Ureter (tissue), 1 donor: ENCODE results near the gene AGPAT4. TPM values are rescaled to one million over a fixed set of nuclear protein-coding genes. Genes with fewer than 3 reads are reported as not detected.
"Not testable (repeated sequence)": the region's sequence is repeated elsewhere in the genome, so short reads cannot be mapped to it uniquely, and the experiment has no call there.

Source experiments
- DNase-seq: peaks from one replicate; pipeline ENCODE4 v3.0.0-alpha.2; 2020; ENCODE audit warnings: low spot score
- total RNA-seq: library from RNA; stranded (reverse); gene quantifications from one replicate; pipeline ENCODE4 v1.2.4, GENCODE V29; 2023
- donor health status: DM: yes; HTN: yes; CAD: no.

Gene AGPAT4
- total RNA-seq, 1 donor from 2014 or later: 20.2 TPM

DNA sequence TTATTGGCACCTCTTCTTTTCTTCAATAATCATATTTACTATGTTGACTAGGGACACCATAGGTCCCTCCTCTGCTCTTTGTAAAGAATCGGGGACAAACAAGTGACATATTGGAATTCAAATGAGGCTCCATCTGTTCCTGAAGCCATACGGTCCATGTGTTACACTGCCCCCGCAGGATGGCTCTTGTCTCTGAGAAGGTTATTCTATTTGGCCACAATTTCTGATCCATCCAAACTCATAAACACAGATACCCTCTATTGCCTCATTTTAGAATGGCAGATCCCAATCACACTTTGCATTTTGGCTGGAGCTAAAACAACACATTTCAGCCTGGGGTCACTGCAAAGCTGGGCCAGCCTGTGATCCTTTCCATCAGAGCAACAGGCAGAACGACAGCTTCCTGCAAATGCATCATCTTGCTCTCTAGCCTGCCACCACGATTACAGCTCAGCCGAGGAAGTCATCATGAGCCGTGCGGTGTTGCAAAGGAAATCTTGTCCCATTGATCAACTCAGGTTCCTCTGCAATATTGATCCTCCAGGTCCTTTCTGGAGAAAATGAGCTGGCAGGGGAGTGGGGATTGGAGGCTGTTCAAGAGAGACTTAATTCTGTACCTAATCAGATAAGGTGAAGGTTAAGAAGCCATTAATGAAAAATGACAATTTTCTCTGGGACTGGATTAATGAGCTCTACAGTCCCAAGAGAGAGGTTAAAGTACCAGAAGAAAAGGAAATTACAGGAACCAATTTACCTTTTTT is 73.1 kb downstream of the AGPAT4 start:
- no peak for DNase-seq

DNA sequence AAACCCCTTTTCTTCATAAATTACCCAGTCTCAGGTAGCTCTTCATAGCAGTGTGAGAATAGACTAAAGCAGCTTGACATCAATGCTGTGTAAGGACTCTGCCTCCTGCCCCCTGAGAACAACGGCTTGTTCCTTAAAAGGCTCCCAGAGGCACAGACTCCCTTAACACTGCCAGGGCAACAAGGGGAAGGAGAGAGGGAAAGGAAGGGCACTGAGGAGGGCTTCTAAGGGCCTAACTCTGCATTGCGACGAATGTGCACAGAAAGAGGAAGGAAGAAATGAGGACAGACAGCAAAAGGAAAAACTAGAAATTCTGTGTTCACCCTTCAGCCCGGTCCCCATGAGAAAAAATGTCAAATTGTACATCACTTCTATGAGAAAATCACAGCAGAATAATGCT is 74.0 kb downstream of the AGPAT4 start:
- DNase-seq: no peak

DNA sequence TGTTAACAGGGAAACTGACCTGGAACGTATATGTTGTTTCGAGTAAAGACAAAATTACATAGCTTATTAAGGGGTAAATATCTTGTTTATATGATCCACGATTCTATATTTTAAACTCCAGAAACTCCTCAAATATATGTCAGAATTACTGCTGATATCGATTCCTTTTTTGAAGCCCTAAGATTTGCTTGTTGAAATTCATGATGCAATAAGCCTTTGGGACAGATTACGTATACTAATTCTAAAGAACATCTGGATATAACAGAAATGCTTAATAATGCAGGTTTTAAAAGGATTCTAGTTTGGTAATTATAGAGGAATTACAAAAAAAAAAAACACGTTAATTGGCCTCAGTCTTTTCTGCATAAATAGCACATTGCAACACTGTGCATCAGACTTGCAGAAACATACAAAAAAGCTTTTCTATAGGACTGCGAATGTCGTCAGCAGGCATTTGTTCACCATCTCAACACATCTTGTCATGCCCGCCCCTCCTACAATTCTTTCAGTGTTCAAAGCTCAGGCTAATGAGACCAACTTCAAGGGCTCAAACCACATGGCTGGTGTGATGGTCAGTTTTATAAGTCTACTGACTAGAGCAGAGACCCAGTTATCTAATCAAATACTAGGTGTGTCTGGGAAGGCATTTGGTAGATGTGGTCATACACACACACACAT is 74.9 kb downstream of the AGPAT4 start:
- no peak for DNase-seq

DNA sequence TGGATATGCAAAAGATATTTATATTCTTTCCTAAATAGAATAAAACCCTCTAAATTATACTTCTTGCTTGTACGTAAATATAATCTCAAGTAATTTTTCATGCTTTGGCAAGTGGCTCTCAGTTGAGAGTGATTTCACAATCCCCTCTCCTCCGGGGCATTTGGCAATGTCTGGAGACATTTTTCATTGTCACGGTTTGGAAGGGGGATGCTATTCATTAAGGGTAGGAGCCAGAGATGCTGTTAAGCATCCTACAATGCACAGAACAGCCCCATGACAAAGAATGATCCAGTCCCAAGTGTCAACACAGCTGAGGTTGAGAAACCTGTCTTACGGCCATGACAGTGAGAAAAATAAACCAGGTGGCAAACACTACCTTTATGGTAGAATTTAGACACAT is 75.7 kb downstream of the AGPAT4 start:
- DNase-seq: no peak

DNA sequence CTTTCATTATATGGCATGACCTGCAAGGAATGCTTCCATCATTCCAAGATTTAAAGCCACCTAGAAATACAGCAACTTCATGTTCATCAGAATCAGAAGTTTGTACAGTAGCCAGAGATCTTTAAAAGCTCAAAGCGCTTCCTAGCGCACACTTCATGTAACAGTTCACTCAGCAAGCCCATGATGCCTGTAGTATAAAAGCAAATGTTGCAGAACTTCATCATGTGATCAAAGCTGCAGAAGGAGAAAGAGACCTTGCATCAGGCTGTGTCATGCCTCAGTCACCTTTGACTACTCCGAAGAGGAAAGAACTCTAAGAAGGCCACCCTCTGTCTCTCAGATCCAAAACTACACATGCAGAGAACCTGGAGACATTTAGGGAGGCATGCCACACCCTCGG is 78.5 kb downstream of the AGPAT4 start:
- DNase-seq: no peak

DNA sequence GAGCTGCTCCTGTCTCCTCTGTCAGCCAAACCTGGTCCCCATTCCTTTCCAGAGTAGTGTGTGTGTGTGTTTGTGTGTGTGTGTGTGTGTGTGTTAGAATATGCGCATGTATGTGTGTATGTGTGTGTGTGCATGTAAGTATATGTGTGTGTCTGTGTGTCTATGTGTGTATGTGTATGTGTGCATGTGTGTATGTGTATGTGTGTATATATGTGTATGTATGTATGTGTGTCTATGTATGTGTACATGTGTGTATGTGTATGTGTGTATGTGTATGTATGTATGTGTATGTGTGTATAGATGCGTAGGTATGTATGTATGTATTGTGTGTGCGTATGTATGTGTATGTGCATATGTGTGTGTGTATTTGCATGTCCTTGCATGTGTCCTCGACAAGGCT is 79.5 kb downstream of the AGPAT4 start:
- no peak for DNase-seq

DNA sequence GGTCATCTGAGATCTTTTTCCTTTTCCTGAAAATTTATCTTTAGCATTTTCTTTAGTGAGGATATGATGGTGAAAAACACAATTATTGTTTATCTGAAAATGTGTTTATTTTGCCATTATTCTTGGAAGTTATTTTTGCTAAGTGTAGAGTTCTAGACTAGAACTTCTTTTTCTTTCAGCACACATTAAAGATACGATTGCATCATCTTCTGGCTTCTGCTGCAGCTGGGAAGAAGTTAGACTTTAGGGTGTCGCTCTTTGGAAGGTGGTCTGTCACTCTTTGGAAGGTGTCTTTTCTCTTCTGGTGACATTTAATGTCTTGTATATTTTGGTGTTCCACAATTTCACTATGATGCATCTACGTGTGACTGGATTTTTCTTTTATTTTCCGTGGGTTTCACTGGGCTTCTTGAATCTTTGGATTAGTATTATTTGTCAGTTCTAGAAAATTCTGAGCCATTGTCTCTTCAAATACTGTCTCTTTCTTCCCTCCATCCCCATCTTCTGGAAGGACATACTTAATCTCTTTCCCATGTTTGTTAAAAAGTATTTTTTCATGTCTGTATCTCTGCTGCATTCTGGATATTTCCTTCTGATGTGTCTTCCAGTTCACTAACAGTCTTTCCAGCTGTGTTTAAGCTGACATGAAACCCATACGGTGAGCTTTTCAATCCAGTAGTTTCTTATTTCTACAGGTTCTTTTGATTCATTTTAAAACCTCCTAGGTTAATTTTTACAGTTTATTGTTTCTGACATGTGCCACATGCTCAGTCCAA is 81.0 kb downstream of the AGPAT4 start:
- no peak for DNase-seq

DNA sequence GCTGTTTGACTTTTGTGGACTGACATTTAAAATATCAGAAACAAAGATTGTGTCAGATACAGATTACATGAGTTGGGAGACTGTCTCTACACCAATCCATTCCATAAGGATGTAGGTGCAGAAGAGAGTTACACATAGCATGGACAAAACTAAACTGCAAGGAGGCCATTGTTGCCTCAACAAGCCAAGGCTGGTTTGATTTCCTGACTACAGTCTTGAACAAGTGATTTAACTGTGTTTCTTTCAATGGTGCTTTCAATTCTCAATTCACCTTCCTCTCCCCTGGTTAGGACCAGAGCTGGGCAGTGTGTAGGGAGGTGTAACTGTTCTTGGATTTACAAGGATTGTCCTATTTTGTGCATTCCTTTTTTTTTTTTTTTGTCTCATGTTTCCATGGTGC is 82.2 kb downstream of the AGPAT4 start:
- DNase-seq: no peak

DNA sequence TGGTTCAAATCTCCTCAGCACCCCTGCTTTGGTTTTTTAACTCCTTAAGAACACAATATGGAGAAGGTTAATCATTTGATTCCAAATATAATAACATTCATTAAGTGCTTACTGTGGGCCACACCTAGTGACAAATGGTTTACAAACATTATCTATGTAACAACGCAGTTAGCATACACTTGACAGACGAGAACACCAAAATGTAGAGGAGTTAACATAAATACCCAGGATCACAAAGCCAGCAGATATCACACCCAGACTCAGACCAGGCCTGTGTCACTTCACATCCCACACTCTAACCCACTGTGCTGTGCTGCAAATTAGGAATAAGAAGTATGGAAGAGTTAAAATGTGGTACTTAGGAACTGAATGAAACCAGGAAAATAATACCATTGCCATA is 82.9 kb downstream of the AGPAT4 start:
- no peak for DNase-seq

DNA sequence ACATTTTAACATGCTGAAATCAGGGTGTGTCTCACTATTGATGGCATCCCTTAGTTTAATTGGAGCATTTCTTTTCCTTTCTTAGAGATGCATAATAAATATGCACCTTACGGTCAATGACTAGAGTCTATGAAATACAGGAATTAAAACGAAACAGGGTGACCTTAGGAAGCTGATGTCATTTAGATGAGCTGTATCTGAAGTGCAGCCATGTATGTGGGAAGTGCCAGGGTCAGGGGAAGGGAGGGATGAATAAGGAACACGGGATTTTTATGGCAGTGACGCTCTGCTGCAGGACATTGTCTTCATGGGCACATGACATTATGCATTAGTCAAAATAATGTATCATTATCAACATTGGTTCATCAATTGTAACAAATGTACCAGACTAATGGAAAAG is 84.0 kb downstream of the AGPAT4 start:
- DNase-seq: no peak

DNA sequence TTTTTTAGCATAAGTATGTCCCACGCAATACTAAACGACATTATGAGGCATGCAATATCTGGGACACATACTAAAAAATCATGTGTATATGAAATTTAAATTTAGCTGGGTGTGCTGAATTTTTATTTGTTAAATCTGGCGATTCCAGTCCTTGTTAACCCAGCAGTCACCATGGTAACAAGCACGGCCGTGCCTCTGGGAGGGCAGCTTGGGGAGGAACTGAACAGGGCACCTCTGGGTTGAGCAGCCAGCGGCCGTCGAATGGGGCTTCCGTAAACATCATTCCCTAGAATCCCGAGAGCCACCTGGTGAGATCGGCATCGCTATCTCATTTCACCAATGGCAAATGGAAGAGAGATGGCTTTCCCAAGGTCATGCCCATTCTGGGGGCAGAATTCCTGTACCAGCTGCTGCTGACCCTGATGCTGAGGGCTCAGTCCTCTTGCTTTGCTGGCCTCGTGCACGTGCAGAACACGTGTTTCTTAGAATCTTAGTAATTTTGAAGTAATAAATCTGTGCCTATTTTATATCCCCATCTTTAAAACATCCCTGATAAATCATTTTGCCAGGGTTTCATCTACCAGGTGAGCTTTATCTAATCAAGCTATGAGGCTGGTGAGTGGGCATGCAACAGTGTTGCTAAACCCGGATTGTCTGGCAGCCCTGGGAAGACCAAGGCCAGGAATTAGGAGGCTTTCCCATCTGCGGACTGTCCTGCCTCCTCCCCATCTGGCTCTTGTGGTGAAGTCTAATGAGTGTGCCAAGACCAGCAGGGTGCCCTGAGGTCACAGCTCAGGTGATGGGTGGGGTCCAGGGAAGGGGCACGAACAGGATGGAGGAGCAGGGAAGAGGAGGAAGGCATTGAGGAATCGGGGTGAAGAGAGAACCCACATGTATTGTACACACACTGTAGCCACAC is 85.1 kb downstream of the AGPAT4 start:
- DNase-seq: no peak

DNA sequence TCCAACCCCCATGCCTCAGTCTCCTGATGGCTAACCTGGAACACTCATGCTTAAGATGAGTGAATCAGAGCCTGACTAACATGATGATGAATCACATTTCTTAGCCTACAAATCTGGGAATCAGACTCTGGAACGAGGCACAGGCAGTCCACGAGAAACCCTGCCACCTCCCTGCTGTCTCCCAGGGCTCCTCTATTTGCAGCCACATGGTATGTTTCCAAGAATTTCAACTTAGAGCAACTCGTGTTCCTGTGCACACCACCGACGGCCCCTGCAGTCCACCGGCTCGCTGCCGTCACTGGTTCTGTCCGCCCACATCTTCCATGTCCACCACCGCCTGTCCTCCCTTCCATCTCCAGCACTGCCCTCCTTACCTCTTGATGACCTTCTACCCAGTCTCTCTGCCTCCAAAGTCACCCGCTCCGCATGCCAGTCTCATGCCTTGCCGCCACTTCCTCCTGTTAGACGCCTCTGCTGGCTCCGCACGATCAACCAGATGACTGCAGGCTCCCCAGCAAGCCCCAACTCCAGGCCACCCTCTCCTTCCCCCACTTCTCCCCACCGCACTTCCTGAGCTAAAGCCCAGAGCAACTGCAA is 87.6 kb downstream of the AGPAT4 start:
- DNase-seq: no peak

DNA sequence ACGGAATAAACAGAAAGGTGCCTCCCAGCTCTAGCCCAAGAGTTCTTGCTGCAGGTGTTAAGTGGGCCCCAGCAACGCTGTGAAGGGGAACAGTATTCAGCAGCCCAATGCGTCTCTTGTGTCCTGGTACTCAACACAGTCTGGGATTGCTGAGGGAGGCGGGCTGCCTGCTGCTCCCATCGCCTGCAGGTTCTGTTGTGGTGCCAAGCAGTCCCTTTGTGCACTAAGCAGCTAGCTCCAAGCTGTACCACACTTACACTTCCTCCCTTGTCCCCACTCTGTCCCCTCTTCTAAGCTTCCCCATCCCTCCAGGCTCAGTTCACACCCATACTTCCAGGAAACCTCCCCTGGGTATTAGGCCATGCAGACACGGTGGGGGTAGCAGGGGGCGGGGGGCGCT is 92.7 kb downstream of the AGPAT4 start:
- DNase-seq: no peak

DNA sequence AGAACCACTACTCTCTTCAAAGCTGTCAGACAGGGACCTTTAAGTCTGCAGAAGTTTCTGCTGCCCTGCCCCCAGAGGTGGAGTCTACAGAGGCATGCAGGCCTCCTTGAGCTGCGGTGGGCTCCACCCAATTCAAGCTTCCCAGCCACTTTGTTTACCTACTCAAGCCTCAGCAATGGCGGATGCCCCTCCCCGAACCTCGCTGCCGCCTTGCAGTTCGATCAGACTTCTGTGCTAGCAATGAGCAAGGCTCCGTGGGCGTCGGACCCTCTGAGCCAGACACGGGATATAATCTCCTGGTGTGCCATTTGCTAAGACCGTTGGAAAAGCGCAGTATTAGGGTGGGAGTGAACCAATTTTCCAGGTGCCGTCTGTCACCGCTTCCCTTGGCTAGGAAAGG is 95.7 kb downstream of the AGPAT4 start:
- not testable (repeated sequence) for DNase-seq

DNA sequence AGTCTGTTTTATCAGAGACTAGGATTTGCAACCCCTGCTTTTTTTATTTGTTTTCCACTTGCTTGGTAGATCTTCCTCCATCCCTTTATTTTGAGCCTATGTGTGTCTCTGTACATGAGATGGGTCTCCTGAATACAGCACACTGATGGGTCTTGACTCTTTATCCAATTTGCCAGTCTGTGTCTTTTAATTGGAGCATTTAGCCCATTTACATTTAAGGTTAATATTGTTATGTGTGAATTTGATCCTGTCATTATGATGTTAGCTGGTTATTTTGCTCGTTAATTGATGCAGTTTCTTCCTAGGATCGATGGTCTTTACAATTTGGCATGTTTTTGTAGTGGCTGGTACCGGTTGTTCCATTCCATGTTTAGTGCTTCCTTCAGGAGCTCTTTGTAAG is 97.4 kb downstream of the AGPAT4 start:
- not testable (repeated sequence) for DNase-seq

DNA sequence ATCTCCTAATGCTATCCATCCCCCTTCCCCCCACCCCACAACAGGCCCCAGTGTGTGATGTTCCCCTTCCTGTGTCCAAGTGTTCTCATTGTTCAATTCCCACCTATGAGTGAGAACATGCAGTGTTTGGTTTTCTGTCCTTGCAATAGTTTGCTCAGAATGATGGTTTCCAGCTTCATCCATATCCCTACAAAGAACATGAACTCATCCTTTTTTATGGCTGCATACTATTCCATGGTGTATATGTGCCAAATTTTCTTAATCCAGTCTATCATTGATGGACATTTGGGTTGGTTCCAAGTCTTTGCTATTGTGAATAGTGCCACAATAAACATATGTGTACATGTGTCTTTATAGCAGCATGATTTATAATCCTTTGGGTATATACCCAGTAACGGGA is 101.1 kb downstream of the AGPAT4 start:
- DNase-seq: not testable (repeated sequence)

DNA sequence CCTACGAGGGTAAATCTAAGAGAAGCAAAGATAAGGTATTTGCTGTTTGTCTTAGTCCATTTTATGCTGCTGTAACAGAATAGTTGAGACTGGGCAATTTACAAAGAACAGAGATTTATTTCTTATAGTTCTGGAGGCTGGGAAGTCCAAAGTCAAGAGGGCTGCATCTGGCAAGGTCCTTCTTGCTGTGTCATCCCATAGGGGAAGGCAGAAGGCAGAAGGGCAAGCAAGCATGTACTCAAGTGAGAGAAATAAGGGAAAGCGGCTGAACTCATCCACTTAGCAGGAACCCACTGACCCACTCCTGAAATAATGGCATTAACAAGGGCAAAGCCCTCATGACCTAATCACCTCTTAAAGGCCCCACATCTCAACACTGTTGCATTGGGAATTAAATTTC is 102.7 kb downstream of the AGPAT4 start:
- no peak for DNase-seq

DNA sequence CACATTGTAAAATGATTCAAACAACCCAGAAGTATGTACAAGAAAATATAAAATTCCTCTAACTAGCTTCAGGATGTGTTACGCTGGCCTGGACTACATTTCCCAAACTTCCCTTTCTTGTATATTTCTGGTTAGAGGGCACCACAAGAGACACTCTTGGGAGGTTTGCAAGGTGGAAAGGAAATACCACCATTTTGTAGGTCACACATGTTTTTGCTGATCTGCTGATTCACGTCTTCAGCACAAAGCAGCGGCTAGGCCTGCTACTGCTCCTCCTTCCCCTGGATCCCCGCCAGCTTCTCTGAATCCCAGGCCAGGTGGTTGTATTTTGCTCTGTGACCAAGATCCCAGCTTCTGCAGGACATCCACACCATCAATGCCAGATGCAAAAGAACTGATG is 104.2 kb downstream of the AGPAT4 start:
- DNase-seq: no peak

DNA sequence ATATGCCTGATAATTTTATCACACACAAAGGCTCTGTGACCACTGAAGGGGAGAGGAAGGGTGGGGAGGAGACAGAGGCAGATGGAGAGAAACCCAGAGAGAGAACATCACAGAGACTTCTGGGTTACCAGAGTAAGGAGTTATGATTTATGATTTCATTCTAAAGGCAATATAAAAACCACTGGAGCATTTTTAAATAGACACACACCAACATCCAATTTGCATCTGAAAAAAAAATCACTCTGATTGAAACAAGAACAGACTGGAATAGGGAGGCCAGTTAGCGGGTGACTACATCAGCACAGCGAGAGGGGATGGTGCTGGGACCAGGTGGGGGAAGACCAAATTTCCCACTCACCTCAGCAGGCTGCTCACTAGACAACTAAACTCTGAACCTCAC is 104.8 kb downstream of the AGPAT4 start:
- no peak for DNase-seq

DNA sequence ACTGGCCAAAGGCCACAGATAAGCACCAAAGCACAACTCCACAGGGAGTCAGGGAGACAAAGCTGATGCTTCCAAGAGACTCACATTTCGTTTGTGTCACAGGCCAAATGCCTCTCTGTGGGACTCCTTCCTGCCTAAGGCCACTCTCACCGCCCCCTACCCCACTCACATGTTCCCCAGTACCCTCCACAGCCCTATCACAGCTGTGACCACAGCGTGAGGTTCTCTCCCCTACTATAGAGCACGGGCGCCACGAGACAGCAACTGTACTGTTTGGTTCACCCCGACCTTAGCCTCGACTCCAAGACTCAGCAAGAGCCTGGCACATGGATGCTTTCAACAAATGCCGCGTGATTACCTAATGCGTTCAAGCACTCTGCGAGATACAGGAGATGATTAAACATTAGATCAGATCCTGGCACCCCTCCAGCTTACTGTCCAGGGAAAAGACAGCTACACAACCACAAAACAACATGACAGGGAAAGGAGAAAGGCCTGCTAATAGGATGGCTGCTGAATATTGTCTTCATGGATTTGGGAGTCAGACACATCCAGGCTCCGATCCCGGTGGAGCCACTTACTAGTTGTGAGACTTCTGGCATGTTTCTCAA is 105.5 kb downstream of the AGPAT4 start:
- DNase-seq: peak; percentile 45

DNA sequence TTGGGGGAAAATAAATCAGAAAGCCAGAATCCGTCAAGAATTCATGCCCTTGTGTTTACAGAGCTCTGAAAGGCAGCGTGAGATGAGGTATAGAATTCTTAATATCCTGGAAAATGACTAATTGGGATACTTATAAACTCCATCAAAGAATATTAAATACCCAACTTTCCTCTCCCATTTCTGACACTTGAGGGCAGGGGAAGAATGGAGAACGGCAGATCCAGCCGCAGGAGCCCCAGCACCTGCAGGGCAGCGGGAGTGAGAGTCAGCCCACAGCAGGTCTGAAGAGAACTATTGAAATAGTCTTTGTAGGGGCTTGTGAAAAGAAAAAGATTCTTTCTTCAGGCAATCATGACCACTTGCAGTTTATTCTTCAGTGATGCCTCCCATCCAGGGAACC is 107.2 kb downstream of the AGPAT4 start:
- no peak for DNase-seq
